ENCODE results near the gene CAD. TPM values are rescaled to one million over a fixed set of nuclear protein-coding genes. Genes with fewer than 3 reads are reported as not detected.

The CAD gene
- total and polyA plus RNA-seq, 4 donors: 6.3 to 23.2 (median 13.5) TPM

DNA sequence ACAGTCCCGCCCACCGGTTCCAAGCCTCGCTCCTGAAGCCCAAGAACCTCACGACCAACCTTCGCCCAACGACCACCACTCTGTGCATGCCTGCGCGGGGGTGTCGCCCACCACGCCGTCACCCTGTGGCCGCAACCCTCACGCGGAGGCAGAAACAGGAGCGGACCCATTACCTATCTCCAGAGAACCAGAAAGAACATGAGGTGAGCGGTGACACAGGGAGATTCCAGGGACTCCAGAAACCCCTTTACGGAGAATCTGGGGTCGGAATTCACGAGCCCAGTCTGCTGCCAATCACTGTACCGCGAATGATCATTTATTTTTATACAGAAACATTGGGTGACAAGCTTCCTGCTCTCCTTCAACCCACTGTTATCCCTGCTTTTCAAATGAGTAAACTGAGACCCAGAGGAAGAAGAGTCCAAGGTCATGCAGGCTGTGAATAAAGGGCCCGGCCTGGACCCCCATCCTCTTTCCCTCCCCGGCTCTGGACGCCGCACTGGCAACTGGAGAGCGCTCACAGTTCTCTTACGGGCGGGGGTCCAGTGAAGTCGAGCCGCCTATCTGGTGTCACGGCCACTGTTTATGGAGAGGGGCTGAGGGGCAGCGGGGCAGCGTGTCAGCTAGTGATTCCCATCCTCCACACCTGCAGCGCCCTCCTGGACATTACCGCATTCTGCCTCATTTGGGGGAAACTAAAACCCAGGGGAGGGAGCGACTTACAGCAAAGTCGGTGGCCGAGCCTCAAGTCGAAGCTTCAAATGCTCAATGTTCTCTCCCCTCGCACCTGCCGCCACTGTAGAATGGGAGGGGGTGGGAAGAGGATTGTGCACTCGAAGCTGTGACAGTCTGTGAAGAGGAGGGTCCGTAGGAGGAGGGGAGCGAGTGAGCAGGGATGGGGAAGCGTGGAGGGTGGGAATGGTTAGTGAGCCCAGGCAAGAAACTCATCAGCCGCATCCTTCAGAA, 46.4 kb downstream of the CAD start:
- peaks cover 10 to 35% (median 22%) of the 10 kb centered on the region in 4 donors for H3K4me1 ChIP-seq (ENCODE audit: control insufficient read depth in 4 of 4, insufficient read depth in 4 of 4, low read length in 3 of 4)
- peak overlapping the region in 2 of 3 donors; percentile 22 to 49 for H3K4me3 ChIP-seq (ENCODE audit: low read depth in 1 of 3, low read length in 3 of 3)
- peaks cover 0 to 22% (median 4%) of the 10 kb centered on the region in 4 donors for H3K27me3 ChIP-seq (ENCODE audit: control insufficient read depth in 4 of 4, insufficient read depth in 4 of 4, low read length in 3 of 4)
- no peak overlapping the region for H3K27ac ChIP-seq (ENCODE audit: low read depth in 1 of 2, low read length in 2 of 2)
- DNase-seq (ENCODE audit: low spot score): no peak
- WGBS: 5% methylated on average over 46 of the region's 46 CpGs
- H3K9ac ChIP-seq (ENCODE audit: low read depth in 1 of 2, low read length in 2 of 2): no peak overlapping the region
- no peaks in the 10 kb centered on the region for H3K9me3 ChIP-seq (ENCODE audit: control insufficient read depth in 4 of 4, low read length in 3 of 4)
- TF ChIP-seq RAD21 (IDR thresholded peaks at IDR 0.05): no peak
- no peak for TF ChIP-seq NR2F2 (IDR thresholded peaks at IDR 0.05)
- no peak for TF ChIP-seq GABPA (IDR thresholded peaks at IDR 0.05 in 1 of 2, conservative IDR thresholded peaks at IDR 0.05 in 1 of 2)
- no peak for TF ChIP-seq SP1 (IDR thresholded peaks at IDR 0.05)
- no peak for TF ChIP-seq TAF1 (conservative IDR thresholded peaks at IDR 0.05)
- TF ChIP-seq, protein P1, sequence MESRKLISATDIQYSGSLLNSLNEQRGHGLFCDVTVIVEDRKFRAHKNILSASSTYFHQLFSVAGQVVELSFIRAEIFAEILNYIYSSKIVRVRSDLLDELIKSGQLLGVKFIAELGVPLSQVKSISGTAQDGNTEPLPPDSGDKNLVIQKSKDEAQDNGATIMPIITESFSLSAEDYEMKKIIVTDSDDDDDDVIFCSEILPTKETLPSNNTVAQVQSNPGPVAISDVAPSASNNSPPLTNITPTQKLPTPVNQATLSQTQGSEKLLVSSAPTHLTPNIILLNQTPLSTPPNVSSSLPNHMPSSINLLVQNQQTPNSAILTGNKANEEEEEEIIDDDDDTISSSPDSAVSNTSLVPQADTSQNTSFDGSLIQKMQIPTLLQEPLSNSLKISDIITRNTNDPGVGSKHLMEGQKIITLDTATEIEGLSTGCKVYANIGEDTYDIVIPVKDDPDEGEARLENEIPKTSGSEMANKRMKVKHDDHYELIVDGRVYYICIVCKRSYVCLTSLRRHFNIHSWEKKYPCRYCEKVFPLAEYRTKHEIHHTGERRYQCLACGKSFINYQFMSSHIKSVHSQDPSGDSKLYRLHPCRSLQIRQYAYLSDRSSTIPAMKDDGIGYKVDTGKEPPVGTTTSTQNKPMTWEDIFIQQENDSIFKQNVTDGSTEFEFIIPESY (IDR thresholded peaks at IDR 0.05): no peak
- no peak for TF ChIP-seq YY1 (IDR thresholded peaks at IDR 0.05)
- no peak for TF ChIP-seq RXRA (IDR thresholded peaks at IDR 0.05)
- TF ChIP-seq HNF4G (IDR thresholded peaks at IDR 0.05): no peak
- TF ChIP-seq JUND (IDR thresholded peaks at IDR 0.05): no peak
- no peak for TF ChIP-seq EGR1 (IDR thresholded peaks at IDR 0.05; ENCODE audit: low read depth in 2 of 2)
- no peak for TF ChIP-seq HNF4A (conservative IDR thresholded peaks at IDR 0.05)
- TF ChIP-seq, protein P2, sequence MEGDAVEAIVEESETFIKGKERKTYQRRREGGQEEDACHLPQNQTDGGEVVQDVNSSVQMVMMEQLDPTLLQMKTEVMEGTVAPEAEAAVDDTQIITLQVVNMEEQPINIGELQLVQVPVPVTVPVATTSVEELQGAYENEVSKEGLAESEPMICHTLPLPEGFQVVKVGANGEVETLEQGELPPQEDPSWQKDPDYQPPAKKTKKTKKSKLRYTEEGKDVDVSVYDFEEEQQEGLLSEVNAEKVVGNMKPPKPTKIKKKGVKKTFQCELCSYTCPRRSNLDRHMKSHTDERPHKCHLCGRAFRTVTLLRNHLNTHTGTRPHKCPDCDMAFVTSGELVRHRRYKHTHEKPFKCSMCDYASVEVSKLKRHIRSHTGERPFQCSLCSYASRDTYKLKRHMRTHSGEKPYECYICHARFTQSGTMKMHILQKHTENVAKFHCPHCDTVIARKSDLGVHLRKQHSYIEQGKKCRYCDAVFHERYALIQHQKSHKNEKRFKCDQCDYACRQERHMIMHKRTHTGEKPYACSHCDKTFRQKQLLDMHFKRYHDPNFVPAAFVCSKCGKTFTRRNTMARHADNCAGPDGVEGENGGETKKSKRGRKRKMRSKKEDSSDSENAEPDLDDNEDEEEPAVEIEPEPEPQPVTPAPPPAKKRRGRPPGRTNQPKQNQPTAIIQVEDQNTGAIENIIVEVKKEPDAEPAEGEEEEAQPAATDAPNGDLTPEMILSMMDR (IDR thresholded peaks at IDR 0.05; ENCODE audit: low read depth, low read length, missing input control): no peak
- TF ChIP-seq, protein P3, sequence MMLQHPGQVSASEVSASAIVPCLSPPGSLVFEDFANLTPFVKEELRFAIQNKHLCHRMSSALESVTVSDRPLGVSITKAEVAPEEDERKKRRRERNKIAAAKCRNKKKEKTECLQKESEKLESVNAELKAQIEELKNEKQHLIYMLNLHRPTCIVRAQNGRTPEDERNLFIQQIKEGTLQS (IDR thresholded peaks at IDR 0.05): no peak
- TF ChIP-seq, protein P4, sequence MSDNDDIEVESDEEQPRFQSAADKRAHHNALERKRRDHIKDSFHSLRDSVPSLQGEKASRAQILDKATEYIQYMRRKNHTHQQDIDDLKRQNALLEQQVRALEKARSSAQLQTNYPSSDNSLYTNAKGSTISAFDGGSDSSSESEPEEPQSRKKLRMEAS (IDR thresholded peaks at IDR 0.05): no peak
- TF ChIP-seq, protein P5, sequence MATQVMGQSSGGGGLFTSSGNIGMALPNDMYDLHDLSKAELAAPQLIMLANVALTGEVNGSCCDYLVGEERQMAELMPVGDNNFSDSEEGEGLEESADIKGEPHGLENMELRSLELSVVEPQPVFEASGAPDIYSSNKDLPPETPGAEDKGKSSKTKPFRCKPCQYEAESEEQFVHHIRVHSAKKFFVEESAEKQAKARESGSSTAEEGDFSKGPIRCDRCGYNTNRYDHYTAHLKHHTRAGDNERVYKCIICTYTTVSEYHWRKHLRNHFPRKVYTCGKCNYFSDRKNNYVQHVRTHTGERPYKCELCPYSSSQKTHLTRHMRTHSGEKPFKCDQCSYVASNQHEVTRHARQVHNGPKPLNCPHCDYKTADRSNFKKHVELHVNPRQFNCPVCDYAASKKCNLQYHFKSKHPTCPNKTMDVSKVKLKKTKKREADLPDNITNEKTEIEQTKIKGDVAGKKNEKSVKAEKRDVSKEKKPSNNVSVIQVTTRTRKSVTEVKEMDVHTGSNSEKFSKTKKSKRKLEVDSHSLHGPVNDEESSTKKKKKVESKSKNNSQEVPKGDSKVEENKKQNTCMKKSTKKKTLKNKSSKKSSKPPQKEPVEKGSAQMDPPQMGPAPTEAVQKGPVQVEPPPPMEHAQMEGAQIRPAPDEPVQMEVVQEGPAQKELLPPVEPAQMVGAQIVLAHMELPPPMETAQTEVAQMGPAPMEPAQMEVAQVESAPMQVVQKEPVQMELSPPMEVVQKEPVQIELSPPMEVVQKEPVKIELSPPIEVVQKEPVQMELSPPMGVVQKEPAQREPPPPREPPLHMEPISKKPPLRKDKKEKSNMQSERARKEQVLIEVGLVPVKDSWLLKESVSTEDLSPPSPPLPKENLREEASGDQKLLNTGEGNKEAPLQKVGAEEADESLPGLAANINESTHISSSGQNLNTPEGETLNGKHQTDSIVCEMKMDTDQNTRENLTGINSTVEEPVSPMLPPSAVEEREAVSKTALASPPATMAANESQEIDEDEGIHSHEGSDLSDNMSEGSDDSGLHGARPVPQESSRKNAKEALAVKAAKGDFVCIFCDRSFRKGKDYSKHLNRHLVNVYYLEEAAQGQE (IDR thresholded peaks at IDR 0.05): no peak
- TF ChIP-seq FOXA1 (IDR thresholded peaks at IDR 0.05): no peak
- no peak for TF ChIP-seq FOXA2 (IDR thresholded peaks at IDR 0.05)
- H3K36me3 ChIP-seq (ENCODE audit: control insufficient read depth in 4 of 4, insufficient read depth in 3 of 4, low read depth in 1 of 4, low read length in 3 of 4): no peaks in the 10 kb centered on the region

Measured in liver (tissue), 9 donors.